Measurements from ENCODE around the gene SRGAP3. TPM values are rescaled to one million over a fixed set of nuclear protein-coding genes. Genes with fewer than 3 reads are reported as not detected.

SRGAP3 gene
- total RNA-seq, 1 donor from 2014 or later = 10.3 TPM

DNA sequence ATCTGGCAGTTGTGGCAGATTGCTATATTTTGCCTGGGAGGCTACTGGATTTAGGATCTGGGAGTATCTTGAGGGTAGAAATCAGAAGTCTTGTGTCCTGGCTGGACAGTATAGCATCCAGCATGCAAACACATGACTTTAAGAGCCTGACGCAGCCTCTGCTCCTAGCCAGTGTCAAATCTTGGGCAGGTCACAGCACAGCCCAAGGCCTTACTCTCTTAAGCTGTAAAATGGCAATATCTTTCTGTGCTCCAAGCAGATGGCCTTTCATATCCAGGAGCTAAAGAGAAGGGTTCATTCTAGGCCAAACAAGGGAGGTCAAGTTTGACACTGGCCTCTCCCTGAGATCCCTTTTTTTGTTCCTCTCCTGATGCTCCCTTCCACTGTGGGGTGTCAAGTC is 266.4 kb downstream of the SRGAP3 start:
- no peak for DNase-seq
- intact Hi-C loops (cut with micrococcal nuclease) = no loop called here
- Histone ChIP-seq H3K4me1 (peaks cover 18% of the 10 kb centered on the region), H3K27ac (replicated peaks) (no peak overlapping the region), H3K36me3 (no peaks in the 10 kb centered on the region), H3K27me3 (ENCODE audit: low read depth) (no peaks in the 10 kb centered on the region), H3K4me3 (no peak overlapping the region), H3K9me3 (replicated peaks) (peaks cover 10% of the 10 kb centered on the region)
- no peak for TF ChIP-seq CTCF (IDR thresholded peaks at IDR 0.05; ENCODE audit: borderline replicate concordance)

DNA sequence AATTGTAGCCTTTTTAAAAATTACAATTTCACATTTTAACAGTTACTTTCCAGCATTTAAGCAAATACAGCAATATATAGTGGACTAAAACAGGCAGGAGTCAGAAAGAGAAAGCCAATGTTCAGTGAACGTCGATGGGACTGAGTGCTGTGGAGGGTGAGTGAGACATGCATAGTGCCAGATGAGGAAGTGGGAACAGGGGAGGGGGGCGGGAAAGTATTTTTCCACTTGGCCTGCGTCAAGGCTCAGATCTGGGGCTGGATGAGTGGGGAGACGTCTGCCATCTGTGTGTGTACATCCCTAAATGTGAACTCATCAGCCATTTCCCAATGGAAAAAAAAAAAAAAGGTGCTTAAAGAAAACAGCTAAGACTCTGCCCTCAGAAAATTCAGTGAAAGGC is 266.9 kb downstream of the SRGAP3 start:
- Histone ChIP-seq H3K4me3 (no peak overlapping the region), H3K36me3 (no peaks in the 10 kb centered on the region), H3K4me1 (peaks cover 13% of the 10 kb centered on the region), H3K27me3 (ENCODE audit: low read depth) (no peaks in the 10 kb centered on the region), H3K9me3 (replicated peaks) (peaks cover 10% of the 10 kb centered on the region), H3K27ac (replicated peaks) (no peak overlapping the region)
- TF ChIP-seq CTCF (IDR thresholded peaks at IDR 0.05; ENCODE audit: borderline replicate concordance) = no peak
- intact Hi-C loops (cut with micrococcal nuclease) = no loop called here
- DNase-seq = no peak

DNA sequence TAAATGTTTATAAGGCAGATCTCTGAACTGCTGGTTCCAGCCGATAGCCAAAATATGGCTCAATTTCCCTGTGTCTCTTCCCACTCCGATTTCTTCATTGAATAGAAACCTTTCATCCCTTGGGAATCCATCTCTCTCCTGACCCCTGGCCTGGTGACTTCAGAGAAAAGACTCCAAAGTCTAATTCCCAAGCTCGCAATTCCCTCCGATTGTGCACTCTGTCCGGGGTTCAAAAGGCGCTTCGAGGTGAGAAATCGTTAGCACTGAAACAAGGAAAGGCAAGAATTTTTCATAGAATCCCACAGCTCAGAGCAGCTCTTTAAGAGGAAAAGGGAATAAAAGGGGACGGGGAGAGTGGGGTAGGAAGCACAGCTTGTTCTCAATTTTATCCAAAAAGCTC is 267.7 kb downstream of the SRGAP3 start:
- intact Hi-C loops (cut with micrococcal nuclease) = no loop called here

DNA sequence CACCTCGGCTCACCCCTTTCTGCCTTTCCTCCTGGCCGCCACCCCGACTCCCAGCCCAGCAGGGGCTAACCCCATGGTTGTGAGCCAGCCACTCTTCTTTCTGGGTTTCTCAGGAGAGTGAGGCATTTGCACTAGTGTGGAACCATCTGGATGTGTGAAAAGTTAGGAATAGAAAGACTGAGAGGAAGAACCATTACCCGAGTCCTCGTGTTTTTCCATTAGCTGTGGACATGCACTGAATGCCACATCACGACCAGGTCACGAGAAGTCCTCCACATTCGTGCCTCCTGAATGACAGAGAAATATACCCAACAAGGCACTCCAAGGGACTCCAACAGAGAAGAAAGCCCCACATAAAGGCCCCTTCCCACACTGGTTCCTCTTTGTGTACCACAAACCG is 268.1 kb downstream of the SRGAP3 start:
- peak overlapping the region; percentile 38 for H3K27ac ChIP-seq (replicated peaks)
- peaks cover 2% of the 10 kb centered on the region for H3K27me3 ChIP-seq (ENCODE audit: low read depth)
- H3K4me1 ChIP-seq = peaks cover 12% of the 10 kb centered on the region
- intact Hi-C loops (cut with micrococcal nuclease) = no loop called here
- TF ChIP-seq CTCF (IDR thresholded peaks at IDR 0.05; ENCODE audit: borderline replicate concordance) = no peak
- no peak overlapping the region for H3K4me3 ChIP-seq
- DNase-seq = no peak
- H3K36me3 ChIP-seq = no peaks in the 10 kb centered on the region
- H3K9me3 ChIP-seq (replicated peaks) = peaks cover 10% of the 10 kb centered on the region

More for the DNA sequence above, 267.7 kb downstream of the SRGAP3 start:
- Histone ChIP-seq H3K4me1 (peaks cover 12% of the 10 kb centered on the region), H3K4me3 (no peak overlapping the region), H3K27ac (replicated peaks) (peak overlapping the region; percentile 38), H3K27me3 (ENCODE audit: low read depth) (no peaks in the 10 kb centered on the region), H3K36me3 (no peaks in the 10 kb centered on the region), H3K9me3 (replicated peaks) (peaks cover 10% of the 10 kb centered on the region)
- no peak for TF ChIP-seq CTCF (IDR thresholded peaks at IDR 0.05; ENCODE audit: borderline replicate concordance)
- DNase-seq = no peak

GRCh38 chr3:8980756-8981257 is 268.6 kb downstream of the SRGAP3 start:
- no peak for DNase-seq
- Histone ChIP-seq H3K9me3 (replicated peaks) (peaks cover 10% of the 10 kb centered on the region), H3K27ac (replicated peaks) (peak overlapping the region; percentile 38), H3K4me3 (no peak overlapping the region), H3K36me3 (no peaks in the 10 kb centered on the region), H3K27me3 (ENCODE audit: low read depth) (peaks cover 7% of the 10 kb centered on the region), H3K4me1 (peaks cover 12% of the 10 kb centered on the region)
- no peak for TF ChIP-seq CTCF (IDR thresholded peaks at IDR 0.05; ENCODE audit: borderline replicate concordance)
- intact Hi-C loops (cut with micrococcal nuclease) = no loop called here

All from left ventricle myocardium inferior (tissue), 1 donor.